Measurements from ENCODE around the gene WHRN. TPM values are rescaled to one million over a fixed set of nuclear protein-coding genes. Genes with fewer than 3 reads are reported as not detected.

Gene WHRN
- total RNA-seq, 5 donors from 2014 or later (not counting 1 experiment from before 2014, with no cell fraction given) = 11.4 to 46.0 (median 13.0) TPM

GRCh38 chr9:114465906-114466900, 39.1 kb downstream of the WHRN start:
- WGBS (ENCODE audit: insufficient coverage) = 87% methylated on average over 24 of the region's 28 CpGs
- H3K4me1 ChIP-seq (ENCODE audit: control insufficient read depth in 1 of 2, extremely low read depth in 1 of 2, insufficient read depth in 2 of 2, low read length in 2 of 2) = no peaks in the 10 kb centered on the region
- Mint-ChIP-seq H3K27me3 (no peaks in the 10 kb centered on the region), H3K9me3 (peaks cover 0 to 3% (median 0%) of the 10 kb centered on the region in 3 donors), H3K4me3 (no peak overlapping the region), H3K4me1 (peaks cover 0 to 5% (median 0%) of the 10 kb centered on the region in 3 donors), H3K36me3 (peaks cover 7% of the 10 kb centered on the region), H3K27ac (no peak overlapping the region)
- H3K36me3 ChIP-seq (ENCODE audit: control insufficient read depth in 2 of 2, extremely low read depth in 1 of 2, insufficient read depth in 1 of 2, low read length in 1 of 2) = no peaks in the 10 kb centered on the region
- H3K27ac ChIP-seq (ENCODE audit: low read length) = no peak overlapping the region
- POLR2A ChIA-PET = no interaction called here
- no peaks in the 10 kb centered on the region for H3K9me3 ChIP-seq
- ATAC-seq (replicated peaks in 1 of 4) (no peak), DNase-seq (no peak)
- CTCF ChIA-PET = no interaction called here
- peaks cover 0 to under 1% of the 10 kb centered on the region in 2 experiments for H3K27me3 ChIP-seq (replicated peaks in 1 of 2; ENCODE audit: control insufficient read depth in 2 of 2, extremely low read depth in 1 of 2, insufficient read depth in 2 of 2, low read length in 1 of 2)
- no peak overlapping the region for H3K4me3 ChIP-seq (ENCODE audit: control insufficient read depth in 1 of 2, extremely low read depth in 1 of 2, low read length in 1 of 2)

- no peak for DNase-seq
- no peaks in the 10 kb centered on the region for H3K27me3 Mint-ChIP-seq
- ChIA-PET POLR2A (no interaction called here), CTCF (no interaction called here)
- Histone ChIP-seq H3K27me3 (replicated peaks in 1 of 2; ENCODE audit: control insufficient read depth in 2 of 2, extremely low read depth in 1 of 2, insufficient read depth in 2 of 2, low read length in 1 of 2) (no peaks in the 10 kb centered on the region), H3K27ac (ENCODE audit: low read length) (no peak overlapping the region), H3K9me3 (no peaks in the 10 kb centered on the region), H3K4me1 (ENCODE audit: control insufficient read depth in 1 of 2, extremely low read depth in 1 of 2, insufficient read depth in 2 of 2, low read length in 2 of 2) (no peaks in the 10 kb centered on the region), H3K4me3 (ENCODE audit: control insufficient read depth in 1 of 2, extremely low read depth in 1 of 2, low read length in 1 of 2) (no peak overlapping the region), H3K36me3 (ENCODE audit: control insufficient read depth in 2 of 2, extremely low read depth in 1 of 2, insufficient read depth in 1 of 2, low read length in 1 of 2) (no peaks in the 10 kb centered on the region)
- 96% methylated on average over 3 of the region's 4 CpGs for WGBS (ENCODE audit: insufficient coverage)
- H3K4me1 Mint-ChIP-seq = peaks cover 0 to 5% (median 0%) of the 10 kb centered on the region in 3 donors
- ATAC-seq (replicated peaks in 1 of 4) = no peak
- H3K36me3 Mint-ChIP-seq = peaks cover 7% of the 10 kb centered on the region
- H3K9me3 Mint-ChIP-seq = peaks cover 0 to 3% (median 0%) of the 10 kb centered on the region in 3 donors
- H3K27ac Mint-ChIP-seq = no peak overlapping the region
- no peak overlapping the region for H3K4me3 Mint-ChIP-seq
These were observed 39.9 kb downstream of the WHRN start for GRCh38 chr9:114465417-114465816.

GRCh38 chr9:114464281-114465051, 40.8 kb downstream of the WHRN start:
- no peaks in the 10 kb centered on the region for H3K36me3 ChIP-seq (ENCODE audit: control insufficient read depth in 2 of 2, extremely low read depth in 1 of 2, insufficient read depth in 1 of 2, low read length in 1 of 2)
- H3K9me3 Mint-ChIP-seq = no peaks in the 10 kb centered on the region
- H3K9me3 ChIP-seq = no peaks in the 10 kb centered on the region
- no peaks in the 10 kb centered on the region for H3K27me3 ChIP-seq (replicated peaks in 1 of 2; ENCODE audit: control insufficient read depth in 2 of 2, extremely low read depth in 1 of 2, insufficient read depth in 2 of 2, low read length in 1 of 2)
- no peaks in the 10 kb centered on the region for H3K27me3 Mint-ChIP-seq
- H3K4me3 Mint-ChIP-seq = no peak overlapping the region
- ChIA-PET CTCF (no interaction called here), POLR2A (no interaction called here)
- peaks cover 4% of the 10 kb centered on the region for H3K36me3 Mint-ChIP-seq
- no peak for ATAC-seq (replicated peaks in 1 of 4)
- no peak overlapping the region for H3K27ac ChIP-seq (ENCODE audit: low read length)
- H3K4me1 Mint-ChIP-seq = peaks cover 0 to 5% (median 0%) of the 10 kb centered on the region in 3 donors
- no peak overlapping the region for H3K4me3 ChIP-seq (ENCODE audit: control insufficient read depth in 1 of 2, extremely low read depth in 1 of 2, low read length in 1 of 2)
- WGBS (ENCODE audit: insufficient coverage) = 78% methylated on average over 1 of the region's 5 CpGs
- H3K4me1 ChIP-seq (ENCODE audit: control insufficient read depth in 1 of 2, extremely low read depth in 1 of 2, insufficient read depth in 2 of 2, low read length in 2 of 2) = no peaks in the 10 kb centered on the region
- H3K27ac Mint-ChIP-seq = no peak overlapping the region
- DNase-seq = no peak

- H3K36me3 Mint-ChIP-seq = peaks cover 4% of the 10 kb centered on the region
- Histone ChIP-seq H3K36me3 (ENCODE audit: control insufficient read depth in 2 of 2, extremely low read depth in 1 of 2, insufficient read depth in 1 of 2, low read length in 1 of 2) (no peaks in the 10 kb centered on the region), H3K9me3 (no peaks in the 10 kb centered on the region), H3K27ac (ENCODE audit: low read length) (no peak overlapping the region), H3K27me3 (replicated peaks in 1 of 2; ENCODE audit: control insufficient read depth in 2 of 2, extremely low read depth in 1 of 2, insufficient read depth in 2 of 2, low read length in 1 of 2) (no peaks in the 10 kb centered on the region), H3K4me3 (ENCODE audit: control insufficient read depth in 1 of 2, extremely low read depth in 1 of 2, low read length in 1 of 2) (no peak overlapping the region), H3K4me1 (ENCODE audit: control insufficient read depth in 1 of 2, extremely low read depth in 1 of 2, insufficient read depth in 2 of 2, low read length in 2 of 2) (no peaks in the 10 kb centered on the region)
- ATAC-seq (replicated peaks in 1 of 4) (no peak), DNase-seq (no peak)
- no peak overlapping the region for H3K27ac Mint-ChIP-seq
- no peak overlapping the region for H3K4me3 Mint-ChIP-seq
- H3K9me3 Mint-ChIP-seq = no peaks in the 10 kb centered on the region
- WGBS (ENCODE audit: insufficient coverage) = 87% methylated on average over 3 of the region's 5 CpGs
- CTCF ChIA-PET = no interaction called here
- peaks cover 0 to 5% (median 0%) of the 10 kb centered on the region in 3 donors for H3K4me1 Mint-ChIP-seq
- no peaks in the 10 kb centered on the region for H3K27me3 Mint-ChIP-seq
- POLR2A ChIA-PET = no interaction called here
These were observed 42.5 kb downstream of the WHRN start for GRCh38 chr9:114462791-114463190.

- Mint-ChIP-seq H3K4me1 (no peaks in the 10 kb centered on the region), H3K27me3 (no peaks in the 10 kb centered on the region), H3K36me3 (peaks cover 4% of the 10 kb centered on the region), H3K27ac (no peak overlapping the region), H3K9me3 (no peaks in the 10 kb centered on the region), H3K4me3 (no peak overlapping the region)
- Histone ChIP-seq H3K27ac (ENCODE audit: low read length) (no peak overlapping the region), H3K4me3 (ENCODE audit: control insufficient read depth in 1 of 2, extremely low read depth in 1 of 2, low read length in 1 of 2) (no peak overlapping the region), H3K36me3 (ENCODE audit: control insufficient read depth in 2 of 2, extremely low read depth in 1 of 2, insufficient read depth in 1 of 2, low read length in 1 of 2) (no peaks in the 10 kb centered on the region), H3K9me3 (no peaks in the 10 kb centered on the region), H3K27me3 (replicated peaks in 1 of 2; ENCODE audit: control insufficient read depth in 2 of 2, extremely low read depth in 1 of 2, insufficient read depth in 2 of 2, low read length in 1 of 2) (no peaks in the 10 kb centered on the region), H3K4me1 (ENCODE audit: control insufficient read depth in 1 of 2, extremely low read depth in 1 of 2, insufficient read depth in 2 of 2, low read length in 2 of 2) (no peaks in the 10 kb centered on the region)
- ATAC-seq (replicated peaks in 1 of 4) (no peak), DNase-seq (no peak)
- POLR2A ChIA-PET = interaction anchor here in 1 of 2 donors (0.6 kb wide), 1 partner anchor 61 kb away, joined by 8 read pairs; no protein-coding TSS in a partner anchor
- 84% methylated on average over 4 of the region's 4 CpGs for WGBS (ENCODE audit: insufficient coverage)
- CTCF ChIA-PET = no interaction called here
These were observed 43.8 kb downstream of the WHRN start for GRCh38 chr9:114461468-114461867.

GRCh38 chr9:114460513-114461199, 44.6 kb downstream of the WHRN start:
- H3K9me3 ChIP-seq = no peaks in the 10 kb centered on the region
- Mint-ChIP-seq H3K27ac (no peak overlapping the region), H3K9me3 (no peaks in the 10 kb centered on the region), H3K36me3 (peaks cover 4% of the 10 kb centered on the region), H3K27me3 (no peaks in the 10 kb centered on the region), H3K4me1 (no peaks in the 10 kb centered on the region), H3K4me3 (no peak overlapping the region)
- no peak overlapping the region for H3K4me3 ChIP-seq (ENCODE audit: control insufficient read depth in 1 of 2, extremely low read depth in 1 of 2, low read length in 1 of 2)
- ChIA-PET CTCF (no interaction called here), POLR2A (no interaction called here)
- no peak for ATAC-seq (replicated peaks in 1 of 4)
- no peaks in the 10 kb centered on the region for H3K4me1 ChIP-seq (ENCODE audit: control insufficient read depth in 1 of 2, extremely low read depth in 1 of 2, insufficient read depth in 2 of 2, low read length in 2 of 2)
- H3K36me3 ChIP-seq (ENCODE audit: control insufficient read depth in 2 of 2, extremely low read depth in 1 of 2, insufficient read depth in 1 of 2, low read length in 1 of 2) = no peaks in the 10 kb centered on the region
- 62% methylated on average over 3 of the region's 8 CpGs for WGBS (ENCODE audit: insufficient coverage)
- H3K27ac ChIP-seq (ENCODE audit: low read length) = no peak overlapping the region
- H3K27me3 ChIP-seq (replicated peaks in 1 of 2; ENCODE audit: control insufficient read depth in 2 of 2, extremely low read depth in 1 of 2, insufficient read depth in 2 of 2, low read length in 1 of 2) = no peaks in the 10 kb centered on the region
- DNase-seq = no peak

All from T-cell (primary cell).